Upper lobe of left lung (tissue), 6 donors: Measurements from ENCODE around the gene TNC. TPM values are rescaled to one million over a fixed set of nuclear protein-coding genes. Genes with fewer than 3 reads are reported as not detected.

ENCODE experiments used
- ATAC-seq, 2 donors: fragments of 200-7000 bp; cut with Tn5 transposase; one replicate each; pipeline ENCODE4 v1.9.1; 2022; ENCODE audit warnings: mild to moderate bottlenecking in 2 of 2, moderate library complexity in 2 of 2; ENCODE audit not compliant: low FRiP score in 2 of 2
- DNase-seq, 2 donors: peaks; one replicate each; pipeline ENCODE4 v3.0.0-alpha.2; 2019 to 2020
- H3K27ac ChIP-seq, 4 donors: fragments of 200-600 bp; sonication (generic); one replicate each; pipeline ENCODE4 v1.5.1; 2016 to 2019
- H3K27me3 ChIP-seq, 4 donors: fragments of 200-600 bp; sonication (generic); one replicate each; pipeline ENCODE4 v1.5.1; 2017 to 2019
- H3K36me3 ChIP-seq, 4 donors: fragments of 200-600 bp; sonication (generic); one replicate each; pipeline ENCODE4 v1.5.1; 2016 to 2019
- H3K4me1 ChIP-seq, 4 donors: fragments of 200-600 bp; sonication (generic); one replicate each; pipeline ENCODE4 v1.5.1; 2018 to 2019
- H3K4me3 ChIP-seq, 4 donors: fragments of 200-600 bp; sonication (generic); one replicate each; pipeline ENCODE4 v1.5.1; 2017 to 2019; ENCODE audit warnings: mild to moderate bottlenecking in 2 of 4, moderate library complexity in 1 of 4
- H3K9me3 ChIP-seq, 4 donors: fragments of 200-600 bp; sonication (generic); one replicate each; pipeline ENCODE4 v1.5.1; 2018 to 2019
- CTCF ChIP-seq, 6 experiments: fragments of 450-650 bp in 4 of 6; fragments of 200-600 bp in 2 of 6; sonication (generic) in 2 of 6; IDR thresholded peaks; one replicate each; pipeline ENCODE4 v1.5.1; 2016 to 2019; ENCODE audit warnings: antibody characterized with exemption in 6 of 6
- EP300 ChIP-seq, 4 donors: sonication (generic); formaldehyde crosslinking; IDR thresholded peaks; one replicate each; pipeline ENCODE4 v1.5.1; 2017; ENCODE audit warnings: antibody characterized with exemption in 4 of 4, control low read depth in 2 of 4
- POLR2A ChIP-seq, 4 donors: fragments of 450-650 bp; IDR thresholded peaks; one replicate each; pipeline ENCODE4 v1.5.1; 2016 to 2017; ENCODE audit warnings: antibody characterized with exemption in 4 of 4, mild to moderate bottlenecking in 2 of 4
- POLR2AphosphoS5 ChIP-seq, 2 donors: sonication (generic); formaldehyde crosslinking; IDR thresholded peaks; one replicate each; pipeline ENCODE4 v1.5.1; 2017; ENCODE audit warnings: antibody characterized with exemption in 2 of 2
- WGBS, 2 donors: methylation state at CpG; one replicate each; pipeline ENCODE4 v1.1.5; 2017 to 2018; 5-methylcytosine and 5-hydroxymethylcytosine counted together
- total RNA-seq, 6 donors: library from RNA; depleted of rRNA in 4 of 6; stranded (reverse); fragments of >200 nt in 4 of 6; gene quantifications; one replicate each; pipeline versions ENCODE4 v1.1.0 to v1.2.1, GENCODE V29; 2016 to 2021
- donor health status: DM: no; HTN: no; CAD: no; lungs with moderate emphysema.
- donor health status: DM: no; HTN: yes; CAD: no; lungs with severe emphysema.

TNC gene
- total RNA-seq, 6 donors from 2014 or later: 7.3 to 53.5 (median 23.8) TPM

DNA sequence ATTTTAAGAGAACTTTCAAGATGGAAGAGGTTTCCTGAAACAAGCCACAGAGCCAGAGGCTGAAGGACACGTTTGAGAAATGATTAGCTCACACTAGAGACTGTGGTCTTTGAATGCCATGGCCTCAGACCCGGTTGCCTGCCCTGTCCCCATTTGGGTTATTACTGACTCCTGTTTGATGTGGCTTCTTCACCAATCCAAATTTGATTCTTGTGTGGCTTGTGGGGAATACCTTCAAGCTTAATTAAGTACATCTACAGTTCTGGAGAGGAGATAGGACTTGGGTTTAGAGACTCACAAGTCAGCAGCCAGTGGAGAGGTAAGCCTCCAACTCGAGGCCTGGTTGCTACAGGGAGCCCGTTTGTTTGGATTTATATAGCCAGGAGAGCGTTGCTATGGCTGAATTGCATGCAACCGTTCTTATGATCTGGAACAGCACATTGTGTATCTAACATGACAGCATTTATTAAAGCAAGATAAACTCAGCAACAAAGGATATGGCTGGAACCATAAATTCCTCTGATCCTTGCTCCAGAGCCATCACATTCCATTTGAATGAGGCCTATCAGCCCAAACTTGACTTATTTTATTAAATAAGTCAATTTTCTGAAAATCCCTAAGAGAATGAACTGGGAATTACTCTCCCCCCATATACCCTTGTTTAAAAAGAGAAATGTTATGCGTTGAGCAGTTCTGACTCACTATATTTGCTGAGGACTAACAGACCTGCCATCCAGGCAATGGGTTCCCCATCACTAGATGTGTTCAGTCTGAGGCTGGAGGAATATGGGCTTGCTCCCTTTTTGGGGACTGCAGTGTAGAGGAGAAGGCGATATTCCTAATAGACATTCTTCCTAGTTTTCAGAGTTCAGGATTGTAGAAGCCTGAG lies 99.2 kb downstream of the TNC start:
- DNase-seq (no peak), ATAC-seq (peak in 1 of 2 donors; percentile 49)
- Histone ChIP-seq H3K4me1 (no peaks in the 10 kb centered on the region), H3K36me3 (no peaks in the 10 kb centered on the region), H3K27ac (no peak overlapping the region), H3K27me3 (no peaks in the 10 kb centered on the region), H3K4me3 (no peak overlapping the region), H3K9me3 (no peaks in the 10 kb centered on the region)
- 56 to 65% methylated on average over 6 to 8 of the region's 8 CpGs for WGBS, 2 donors
- TF ChIP-seq POLR2AphosphoS5 (IDR thresholded peaks at IDR 0.05): no peak
- peak in 1 of 4 donors; percentile 56 for TF ChIP-seq EP300 (IDR thresholded peaks at IDR 0.05)

GRCh38 chr9:115016344-115016743 lies 101.6 kb downstream of the TNC start:
- H3K4me3 ChIP-seq: no peak overlapping the region
- H3K27me3 ChIP-seq: no peaks in the 10 kb centered on the region
- WGBS, 2 donors: 80 to 86% methylated on average over 5 of the region's 5 CpGs
- DNase-seq (no peak), ATAC-seq (peak in 1 of 2 donors; percentile 63)
- TF ChIP-seq CTCF (IDR thresholded peaks at IDR 0.05): no peak
- TF ChIP-seq POLR2AphosphoS5 (IDR thresholded peaks at IDR 0.05): no peak
- TF ChIP-seq EP300 (IDR thresholded peaks at IDR 0.05): no peak
- TF ChIP-seq POLR2A (IDR thresholded peaks at IDR 0.05): no peak
- H3K27ac ChIP-seq: no peak overlapping the region
- no peaks in the 10 kb centered on the region for H3K36me3 ChIP-seq
- H3K4me1 ChIP-seq: no peaks in the 10 kb centered on the region
- H3K9me3 ChIP-seq: no peaks in the 10 kb centered on the region

DNA sequence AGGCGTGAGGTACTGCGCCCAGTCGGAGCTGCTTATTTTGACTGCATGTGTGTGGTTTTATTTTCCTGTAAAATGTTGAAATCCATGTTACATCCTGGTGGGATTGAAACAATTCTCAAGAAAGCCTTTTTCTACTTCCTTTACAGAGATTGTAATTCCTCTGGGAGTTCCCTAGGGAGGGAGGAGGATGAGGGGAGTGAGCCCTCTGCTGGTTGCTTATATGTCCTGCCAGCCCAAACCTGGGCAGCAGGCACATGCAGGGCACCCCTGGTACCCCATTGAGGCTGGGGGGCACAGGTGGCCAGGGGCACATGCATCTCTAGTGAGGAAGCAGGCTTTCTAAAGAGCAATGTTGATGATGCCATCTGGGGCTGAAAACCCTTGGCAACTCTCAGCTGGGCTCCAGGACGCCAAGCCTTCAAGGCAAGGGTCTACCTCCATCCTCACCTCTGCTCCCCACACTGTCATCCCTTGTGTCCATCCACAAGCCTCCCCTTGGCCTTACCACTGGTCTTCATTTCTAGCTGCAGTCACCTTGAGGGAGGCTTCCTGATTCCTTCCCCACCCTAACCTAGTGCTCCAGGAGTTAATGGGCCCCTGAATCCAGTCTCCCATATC lies 102.8 kb downstream of the TNC start:
- no peak overlapping the region for H3K27ac ChIP-seq
- H3K36me3 ChIP-seq: no peaks in the 10 kb centered on the region
- H3K4me1 ChIP-seq: no peaks in the 10 kb centered on the region
- WGBS, 2 donors: 83 to 86% methylated on average over 4 of the region's 4 CpGs
- ATAC-seq (peak in 1 of 2 donors; percentile 55), DNase-seq (peak in 1 of 2 donors; percentile 26)
- H3K27me3 ChIP-seq: no peaks in the 10 kb centered on the region
- H3K4me3 ChIP-seq: no peak overlapping the region
- TF ChIP-seq CTCF (IDR thresholded peaks at IDR 0.05) (peak; percentile 21 to 48 (median 39)), EP300 (IDR thresholded peaks at IDR 0.05) (no peak), POLR2A (IDR thresholded peaks at IDR 0.05) (no peak), POLR2AphosphoS5 (IDR thresholded peaks at IDR 0.05) (no peak)
- H3K9me3 ChIP-seq: no peaks in the 10 kb centered on the region

DNA sequence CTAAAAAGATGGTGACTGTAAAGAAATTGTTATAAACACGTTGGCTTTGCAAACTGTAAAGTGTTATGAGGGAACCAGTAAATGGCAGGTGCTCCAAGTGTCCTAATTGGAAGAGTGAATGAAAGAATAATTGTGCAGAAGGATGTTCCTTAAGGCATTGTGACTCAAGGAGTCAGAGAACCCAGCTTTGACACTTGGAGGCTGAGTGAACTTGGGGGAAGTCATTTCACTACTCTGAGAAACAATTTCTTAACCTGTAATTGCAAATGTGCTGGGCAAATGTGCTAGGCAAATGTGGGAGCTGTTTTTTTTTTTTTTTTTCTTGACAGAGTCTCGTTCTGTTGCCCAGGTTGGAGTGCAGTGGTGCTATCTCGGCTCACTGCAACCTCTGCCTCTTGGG lies 103.5 kb downstream of the TNC start:
- no peak for DNase-seq
- WGBS, 2 donors: 66 to 76% methylated on average over 3 of the region's 3 CpGs
- Histone ChIP-seq H3K9me3 (no peaks in the 10 kb centered on the region), H3K27ac (no peak overlapping the region), H3K4me1 (no peaks in the 10 kb centered on the region), H3K36me3 (no peaks in the 10 kb centered on the region), H3K27me3 (no peaks in the 10 kb centered on the region), H3K4me3 (no peak overlapping the region)
- ATAC-seq: no peak
- TF ChIP-seq POLR2AphosphoS5 (IDR thresholded peaks at IDR 0.05): no peak
- TF ChIP-seq POLR2A (IDR thresholded peaks at IDR 0.05): no peak
- no peak for TF ChIP-seq CTCF (IDR thresholded peaks at IDR 0.05)
- no peak for TF ChIP-seq EP300 (IDR thresholded peaks at IDR 0.05)

GRCh38 chr9:115013998-115014397 lies 104.0 kb downstream of the TNC start:
- peak; percentile 56 to 80 for ATAC-seq
- Histone ChIP-seq H3K9me3 (no peaks in the 10 kb centered on the region), H3K36me3 (no peaks in the 10 kb centered on the region), H3K27ac (no peak overlapping the region), H3K4me1 (no peaks in the 10 kb centered on the region), H3K4me3 (no peak overlapping the region), H3K27me3 (no peaks in the 10 kb centered on the region)
- 1 to 7% methylated on average over 3 of the region's 3 CpGs for WGBS, 2 donors
- no peak for TF ChIP-seq POLR2A (IDR thresholded peaks at IDR 0.05)
- peak; percentile 57 to 85 (median 74) for TF ChIP-seq CTCF (IDR thresholded peaks at IDR 0.05)
- peak in 1 of 2 donors; percentile 77 for DNase-seq
